NCI-H226 (cell line): ENCODE measurements around the gene CST9L.

Experiments used
- DNase-seq: peaks from one replicate; pipeline ENCODE4 v3.0.0-alpha.2; 2015

Gene CST9L

DNA sequence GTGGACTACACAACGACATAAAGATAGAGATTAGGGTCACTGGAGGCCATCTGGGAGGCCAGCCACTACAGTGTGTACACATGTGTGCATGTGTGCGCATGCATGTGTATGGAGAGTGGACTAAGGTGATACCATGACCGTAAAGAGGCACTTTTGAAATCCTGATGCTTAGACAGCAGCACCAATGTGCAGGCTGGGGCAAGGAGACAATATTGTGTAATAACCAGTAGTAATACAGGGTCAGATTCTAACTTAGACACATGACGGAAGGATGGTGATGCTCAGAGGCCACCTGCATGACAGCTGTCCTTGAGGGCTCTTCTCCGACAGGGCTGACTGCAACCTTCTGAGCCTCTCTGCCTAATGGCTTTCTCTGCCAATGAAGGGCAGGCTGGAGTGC lies 25.5 kb downstream of the CST9L start:
- no peak for DNase-seq

DNA sequence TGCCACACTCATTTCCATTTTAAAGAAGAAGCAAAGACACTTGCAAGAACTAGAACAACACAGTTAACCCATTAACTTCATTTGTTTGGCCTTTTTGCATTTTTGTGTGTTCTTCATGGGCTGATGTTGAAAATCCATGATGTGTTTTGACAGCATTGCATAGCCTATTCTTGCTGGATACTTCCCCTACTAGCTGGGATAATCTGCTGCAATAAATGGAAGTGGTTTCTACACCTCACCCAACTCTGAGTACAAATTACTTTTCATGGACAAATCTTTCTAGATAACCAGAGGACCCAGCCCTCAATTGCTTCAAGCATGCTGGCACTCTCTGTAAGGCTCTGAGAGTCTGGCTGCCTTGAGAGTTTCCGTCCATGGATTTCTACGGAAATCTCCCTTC lies 26.5 kb downstream of the CST9L start:
- no peak for DNase-seq

- no peak for DNase-seq
These were observed 27.0 kb downstream of the CST9L start for GRCh38 chr20:23541330-23541729.

- DNase-seq: no peak
These were observed 27.7 kb downstream of the CST9L start for GRCh38 chr20:23540624-23541023.

- no peak for DNase-seq
These were observed 31.3 kb downstream of the CST9L start for GRCh38 chr20:23537030-23537429.

DNA sequence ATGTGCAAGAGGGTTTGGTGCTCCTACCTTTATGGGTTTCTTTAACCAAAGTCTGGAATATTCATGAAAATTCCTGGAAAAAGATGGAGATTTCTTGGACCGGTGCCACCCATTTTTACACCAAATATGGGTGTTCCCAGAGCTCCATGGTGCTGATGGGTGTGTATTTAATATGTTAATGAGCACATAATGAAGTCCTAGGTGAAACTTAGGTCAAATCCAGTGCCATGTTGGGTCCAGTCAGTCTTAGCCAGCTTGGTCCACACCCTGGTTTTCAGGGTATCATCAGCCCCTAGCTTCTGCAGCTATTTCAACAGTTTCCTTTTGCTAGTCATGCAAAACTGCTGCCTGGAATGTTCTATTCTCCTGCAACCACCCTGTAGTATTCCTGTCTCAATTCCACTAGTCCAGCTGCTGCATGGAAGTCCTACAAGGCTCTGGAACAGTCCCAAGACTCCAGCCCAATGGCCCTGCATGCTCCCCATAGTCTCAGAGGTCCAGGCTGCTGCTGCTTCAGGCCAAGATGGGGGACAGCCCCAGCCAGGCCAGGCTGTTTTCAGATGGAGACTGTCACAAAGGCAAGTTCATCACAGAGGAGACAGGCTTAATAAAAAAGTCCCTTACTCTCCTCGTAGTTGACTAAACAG lies 31.8 kb downstream of the CST9L start:
- no peak for DNase-seq

DNA sequence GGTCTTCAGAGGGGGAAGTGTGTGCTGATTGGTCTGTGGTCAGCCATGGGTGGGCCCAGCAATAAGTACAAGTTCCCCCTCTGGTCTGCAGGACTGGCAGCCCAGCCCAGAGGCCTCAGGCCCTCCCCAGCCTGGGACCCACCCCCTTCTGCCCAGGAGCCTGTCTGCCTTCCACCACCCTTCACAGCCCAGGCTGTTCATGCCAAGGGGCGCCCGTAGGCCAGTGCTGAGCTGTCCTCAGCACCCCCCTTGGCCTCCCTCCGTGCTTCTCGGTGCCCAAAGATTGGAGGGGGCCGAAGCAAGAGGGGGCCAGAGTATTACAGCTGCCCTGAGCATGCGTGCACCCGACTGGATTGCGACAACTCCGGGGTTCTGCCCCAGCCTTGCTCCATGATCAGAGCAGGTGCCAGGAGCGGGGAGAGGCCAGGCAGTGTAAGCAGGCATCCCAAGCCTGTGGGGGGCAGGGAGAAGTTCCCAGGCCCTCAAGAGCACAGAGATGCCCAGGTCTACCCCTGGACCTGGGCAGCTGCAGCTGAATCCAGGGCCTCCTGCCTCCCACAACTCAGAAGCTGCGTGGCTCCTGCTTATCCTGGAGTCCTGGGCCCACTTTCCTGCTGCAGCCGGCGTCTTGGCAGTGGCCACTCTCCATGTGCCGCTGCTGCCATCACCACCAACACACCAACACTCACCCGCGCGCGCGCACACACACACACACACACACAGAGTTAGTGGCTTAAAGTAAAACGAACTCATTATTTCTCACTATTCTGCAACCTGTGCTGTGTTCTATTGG lies 33.3 kb downstream of the CST9L start:
- no peak for DNase-seq

GRCh38 chr20:23533161-23533560 lies 35.1 kb downstream of the CST9L start:
- DNase-seq: no peak

GRCh38 chr20:23532533-23532932 lies 35.8 kb downstream of the CST9L start:
- DNase-seq: no peak

GRCh38 chr20:23530937-23531567 lies 37.2 kb downstream of the CST9L start:
- no peak for DNase-seq

GRCh38 chr20:23528867-23529431 lies 39.3 kb downstream of the CST9L start:
- DNase-seq: no peak

- DNase-seq: no peak
These were observed 41.4 kb downstream of the CST9L start for GRCh38 chr20:23526850-23527249.

- DNase-seq: no peak
These were observed 44.1 kb downstream of the CST9L start for GRCh38 chr20:23524146-23524545.

DNA sequence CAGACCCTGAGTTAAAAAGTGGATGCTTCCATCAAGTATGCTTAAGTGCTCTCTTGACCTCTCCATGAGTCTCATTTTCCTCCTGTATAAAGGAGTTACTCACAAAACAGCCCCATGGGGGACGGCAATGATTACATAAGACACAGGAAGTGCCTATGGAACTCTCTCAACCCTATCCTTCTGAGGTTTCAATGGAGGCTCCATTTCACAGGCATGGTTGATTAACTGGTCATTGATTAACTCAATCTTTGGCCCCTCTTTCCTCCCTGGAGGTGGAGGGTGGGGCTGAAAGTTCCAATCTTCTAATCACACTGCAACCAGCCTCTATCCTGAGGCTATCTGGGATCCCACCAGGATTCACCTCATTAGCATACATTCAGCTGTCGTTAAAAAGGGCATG lies 48.1 kb downstream of the CST9L start:
- DNase-seq: no peak

DNA sequence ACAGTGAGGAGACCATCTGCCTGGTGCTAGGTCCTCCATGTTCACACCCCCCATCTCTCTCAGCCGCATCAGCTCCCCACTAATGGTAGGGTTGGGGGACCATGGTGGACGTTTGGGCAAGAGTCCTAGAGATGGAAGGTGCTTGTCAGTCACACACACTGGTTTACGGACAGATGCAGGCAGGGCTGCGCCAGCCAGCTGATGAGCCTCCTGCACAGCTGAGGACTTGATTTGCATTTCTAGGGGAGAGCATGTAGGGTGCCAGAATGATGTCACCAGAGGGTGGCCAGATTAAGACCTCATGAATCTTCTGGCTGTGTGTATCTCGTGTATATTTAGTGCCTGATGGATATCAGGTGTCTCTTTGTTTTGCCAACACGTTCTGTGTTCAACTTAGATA lies 48.7 kb downstream of the CST9L start:
- DNase-seq: no peak

- DNase-seq: no peak
These were observed 50.6 kb downstream of the CST9L start for GRCh38 chr20:23517719-23518118.

DNA sequence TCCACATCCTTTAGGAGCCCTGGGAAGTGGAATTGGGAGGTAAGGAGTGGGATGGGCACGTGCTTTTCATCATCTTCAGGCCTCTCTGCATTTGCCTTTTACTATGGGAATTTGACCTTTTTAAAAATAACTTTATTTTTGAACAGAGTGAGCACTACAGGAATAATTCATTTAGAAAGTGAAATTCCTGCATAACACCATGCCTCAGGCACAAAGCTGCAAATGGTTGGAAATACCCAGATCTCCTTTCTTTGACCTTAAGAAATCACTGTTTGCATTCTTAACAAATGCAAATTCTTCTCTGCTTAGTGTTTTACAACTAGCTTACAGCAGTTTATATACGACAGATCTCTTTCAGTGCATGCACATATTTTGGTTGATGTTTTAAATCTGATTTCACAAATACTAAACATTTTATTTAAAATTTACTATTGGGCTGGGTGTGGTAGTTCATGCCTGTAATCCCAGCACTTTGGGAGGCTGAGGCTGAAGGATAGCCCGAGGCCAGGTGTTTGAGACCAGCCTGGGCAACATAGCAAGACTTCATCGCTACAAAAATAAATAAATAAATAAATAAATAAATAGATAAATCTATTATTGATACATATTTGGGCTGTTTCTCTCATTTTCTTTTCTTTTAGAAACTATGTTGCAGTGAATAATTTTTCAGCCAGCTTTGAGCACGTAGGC lies 52.9 kb downstream of the CST9L start:
- no peak for DNase-seq

DNA sequence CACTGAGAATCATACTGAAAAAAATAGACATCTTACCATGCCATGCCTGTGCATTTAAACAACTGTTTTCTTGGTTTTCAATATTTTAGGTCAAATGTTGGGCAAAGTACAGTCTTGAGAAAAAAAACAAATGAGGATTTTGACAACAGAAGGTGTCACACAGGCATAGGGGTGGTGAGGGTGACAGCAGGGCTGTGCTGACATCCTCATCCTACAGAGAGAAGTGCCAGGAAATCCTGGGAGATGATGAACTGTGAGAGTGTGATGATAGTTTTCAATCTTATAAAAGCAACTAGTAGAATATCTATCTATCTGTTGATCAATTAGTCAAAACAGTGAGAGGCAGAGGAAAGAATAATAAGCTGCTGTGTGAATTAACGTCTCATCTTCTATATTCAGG lies 53.4 kb downstream of the CST9L start:
- no peak for DNase-seq
